AG04449 (cell line): ENCODE measurements around the gene RAB3D.

ENCODE experiments used
- CTCF ChIA-PET: fragments of 350-600 bp; formaldehyde crosslinking; extraction: SDS; loops from one replicate; lab custom pipeline; 2021; ENCODE audit warnings: antibody characterized with exemption; lab: Yijun Ruan, JAX
- POLR2A ChIA-PET: fragments of 400-600, 350-600 bp; formaldehyde crosslinking; extraction: SDS; loops from one replicate; lab custom pipeline; 2020; ENCODE audit warnings: antibody characterized with exemption, inconsistent platforms; lab: Yijun Ruan, JAX
- DNase-seq: peaks from one replicate; pipeline ENCODE4 v3.0.0-alpha.2; 2010; ENCODE audit warnings: low read depth, low spot score
- H3K4me3 ChIP-seq: 2 replicates; pipeline ENCODE4 v1.5.1; 2011; ENCODE audit warnings: low read depth, mild to moderate bottlenecking, control low read depth, low read length
- CTCF ChIP-seq: IDR thresholded peaks from one replicate; pipeline ENCODE4 v1.5.1; 2011; ENCODE audit warnings: mild to moderate bottlenecking, moderate library complexity, low read length, control low read depth, inconsistent platforms; ENCODE audit not compliant: insufficient read depth; ENCODE audit errors: missing control alignments

RAB3D gene

GRCh38 chr19:11306337-11306736 lies 33.1 kb downstream of the RAB3D start:
- no peak for TF ChIP-seq CTCF
- no peak overlapping the region for H3K4me3 ChIP-seq
- ChIA-PET POLR2A (no interaction called here), CTCF (interaction anchor here (1.0 to 1.3 kb wide), 4 partner anchors 10 to 27 kb away, joined by 3 to 4 read pairs (median 3); no protein-coding TSS in a partner anchor)
- no peak for DNase-seq

GRCh38 chr19:11304936-11305335 lies 34.5 kb downstream of the RAB3D start:
- DNase-seq: no peak
- no peak for TF ChIP-seq CTCF
- no peak overlapping the region for H3K4me3 ChIP-seq
- CTCF ChIA-PET: interaction anchor here (1.2 to 2.1 kb wide), 2 partner anchors 8 to 11 kb away, joined by 4 to 7 read pairs; no protein-coding TSS in a partner anchor
- POLR2A ChIA-PET: interaction anchor here (1.1 kb wide), 1 partner anchor 138 kb away, joined by 3 read pairs; no protein-coding TSS in a partner anchor

GRCh38 chr19:11300811-11301120 lies 38.7 kb downstream of the RAB3D start:
- ChIA-PET CTCF (interaction anchor here (1.4 kb wide), 1 partner anchor 181 kb away, joined by 5 read pairs; no protein-coding TSS in a partner anchor), POLR2A (no interaction called here)
- no peak for DNase-seq
- TF ChIP-seq CTCF: no peak
- H3K4me3 ChIP-seq: no peak overlapping the region

- TF ChIP-seq CTCF: no peak
- DNase-seq: no peak
- ChIA-PET POLR2A (no interaction called here), CTCF (interaction anchor here (1.0 to 1.4 kb wide), 3 partner anchors 11 to 182 kb away, joined by 3 to 5 read pairs (median 4); no protein-coding TSS in a partner anchor)
- H3K4me3 ChIP-seq: no peak overlapping the region
Observed at GRCh38 chr19:11299946-11300810, 39.3 kb downstream of the RAB3D start.

GRCh38 chr19:11296264-11296663 lies 43.2 kb downstream of the RAB3D start:
- ChIA-PET CTCF (interaction anchor here (0.7 to 5.2 kb wide), 12 partner anchors 9 to 292 kb away, joined by 3 to 51 read pairs (median 5); no protein-coding TSS in a partner anchor), POLR2A (no interaction called here)
- TF ChIP-seq CTCF: no peak
- no peak for DNase-seq
- H3K4me3 ChIP-seq: no peak overlapping the region

GRCh38 chr19:11295665-11296245 lies 43.7 kb downstream of the RAB3D start, which contains the start of gene TSPAN16:
TSS of gene TSPAN16 (plus strand) at chr19:11296160. CDS start at chr19:11296298, 138 bp downstream.
- no peak for DNase-seq
- POLR2A ChIA-PET: no interaction called here
- CTCF ChIA-PET: interaction anchor here (0.5 to 5.2 kb wide), 16 partner anchors 10 to 293 kb away, joined by 3 to 51 read pairs (median 5); no protein-coding TSS in a partner anchor
- TF ChIP-seq CTCF: no peak
- H3K4me3 ChIP-seq: no peak within 1 kb of the TSS
